ENCODE data around the gene STARD9.
"Not testable (repeated sequence)": the region's sequence is repeated elsewhere in the genome, so short reads cannot be mapped to it uniquely, and the experiment has no call there.

Gene STARD9

GRCh38 chr15:42730135-42730534 lies 154.7 kb downstream of the STARD9 start:
- DNase-seq (ENCODE audit: low spot score) = no peak

DNA sequence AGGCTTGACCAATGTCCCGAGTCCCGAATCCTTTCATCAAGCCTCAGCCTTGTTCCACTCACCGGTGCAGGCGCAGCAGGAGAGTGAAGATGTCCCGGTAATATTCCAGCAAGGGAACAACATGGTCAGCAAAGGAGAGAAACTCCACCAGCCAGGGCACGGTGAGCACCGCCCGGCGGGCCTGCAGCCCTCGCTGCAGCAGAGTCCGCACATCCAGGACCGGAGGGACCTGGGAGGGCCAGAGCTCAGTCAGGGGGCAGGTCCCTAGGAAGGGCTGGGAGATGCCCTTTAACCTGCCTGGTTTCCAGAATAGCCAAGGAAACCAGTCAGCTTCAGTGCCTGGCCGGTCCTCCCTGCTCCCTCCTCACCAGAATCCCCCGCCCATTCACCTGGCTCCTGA lies 155.1 kb downstream of the STARD9 start:
- DNase-seq (ENCODE audit: low spot score) = no peak

GRCh38 chr15:42731461-42731860 lies 156.1 kb downstream of the STARD9 start:
- no peak for DNase-seq (ENCODE audit: low spot score)

DNA sequence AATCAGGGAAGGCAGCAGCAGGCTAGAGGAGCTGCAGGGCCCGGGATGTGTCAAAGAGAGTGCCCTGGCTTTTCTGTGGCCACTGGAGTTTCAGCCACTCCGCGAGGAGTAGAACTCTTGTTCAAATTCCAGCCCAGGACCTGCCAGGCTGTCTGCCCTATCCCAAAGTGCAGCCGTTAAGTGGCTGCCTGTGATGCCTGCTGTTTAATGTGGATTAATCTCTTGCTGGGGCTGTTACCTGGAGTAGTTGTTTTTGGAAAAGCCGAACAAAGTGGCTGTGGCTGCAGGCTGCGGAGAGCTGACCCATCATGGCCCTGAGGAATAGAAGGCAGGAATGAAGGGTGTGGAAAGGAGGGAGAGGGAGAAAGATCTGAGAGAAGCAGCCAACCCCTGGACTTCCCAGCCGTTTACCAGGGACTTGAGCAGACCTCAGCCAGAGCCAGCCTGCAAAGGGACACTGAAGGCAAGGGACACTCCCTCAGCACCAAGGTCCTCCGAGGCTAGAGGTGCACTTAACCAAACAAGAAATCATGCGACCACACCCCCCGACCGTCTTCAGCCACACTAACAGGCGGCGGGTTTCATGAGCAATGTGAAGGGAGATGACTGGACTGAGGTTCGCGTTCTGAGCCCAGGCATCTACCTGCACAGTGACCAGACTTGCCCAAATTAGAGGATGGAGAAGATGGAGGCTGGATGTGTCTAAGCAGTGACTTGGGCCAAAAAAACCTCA lies 156.9 kb downstream of the STARD9 start:
- no peak for DNase-seq (ENCODE audit: low spot score)

DNA sequence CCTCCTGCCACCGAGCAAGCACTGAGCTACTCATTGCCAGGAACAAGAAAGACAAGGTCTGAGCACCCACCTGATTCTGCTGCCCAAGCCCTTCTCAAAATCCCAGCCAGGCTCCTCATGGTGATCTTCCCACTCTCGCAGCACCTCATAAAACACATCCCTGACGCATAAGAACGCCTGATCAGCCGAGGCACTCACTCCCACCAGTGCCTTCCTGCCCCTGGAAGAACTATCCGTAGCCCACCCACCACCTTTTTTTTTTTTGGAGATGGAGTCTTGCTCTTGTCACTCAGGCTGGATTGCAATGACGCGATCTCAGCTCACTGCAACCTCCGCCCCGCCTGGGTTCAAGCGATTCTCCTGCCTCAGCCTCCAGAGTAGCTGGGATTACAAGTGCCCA lies 157.6 kb downstream of the STARD9 start:
- no peak for DNase-seq (ENCODE audit: low spot score)

DNA sequence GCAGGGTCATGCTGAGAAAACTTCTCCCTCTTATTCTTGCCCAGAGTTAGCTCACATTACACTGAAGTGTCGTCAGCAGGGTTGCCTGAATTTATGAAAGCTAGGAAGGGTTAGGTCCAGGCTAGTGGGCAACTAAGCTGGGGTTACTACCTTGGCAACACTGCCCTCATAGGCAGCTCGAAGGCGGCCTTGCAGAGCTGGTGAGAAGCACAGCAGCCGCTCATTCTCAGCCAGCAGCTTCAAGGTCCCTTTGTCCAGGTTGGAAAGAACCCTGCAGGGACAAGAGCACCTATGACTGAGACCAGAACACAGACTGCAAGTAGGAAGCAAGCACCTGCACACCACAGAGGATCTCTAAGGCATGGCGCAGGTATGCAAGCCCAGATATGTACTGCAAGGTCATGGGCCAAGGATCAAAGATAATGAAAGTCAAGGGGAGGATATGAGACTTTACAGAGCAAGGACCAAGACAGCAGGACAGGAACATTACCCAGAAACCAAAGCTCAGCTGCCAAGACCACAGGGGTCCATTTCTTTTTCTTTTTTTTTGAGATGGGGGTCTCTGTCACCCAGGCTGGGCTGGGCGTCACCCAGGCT lies 158.8 kb downstream of the STARD9 start:
- DNase-seq (ENCODE audit: low spot score) = no peak

- no peak for DNase-seq (ENCODE audit: low spot score)
These were observed 160.2 kb downstream of the STARD9 start for GRCh38 chr15:42735382-42736165.

DNA sequence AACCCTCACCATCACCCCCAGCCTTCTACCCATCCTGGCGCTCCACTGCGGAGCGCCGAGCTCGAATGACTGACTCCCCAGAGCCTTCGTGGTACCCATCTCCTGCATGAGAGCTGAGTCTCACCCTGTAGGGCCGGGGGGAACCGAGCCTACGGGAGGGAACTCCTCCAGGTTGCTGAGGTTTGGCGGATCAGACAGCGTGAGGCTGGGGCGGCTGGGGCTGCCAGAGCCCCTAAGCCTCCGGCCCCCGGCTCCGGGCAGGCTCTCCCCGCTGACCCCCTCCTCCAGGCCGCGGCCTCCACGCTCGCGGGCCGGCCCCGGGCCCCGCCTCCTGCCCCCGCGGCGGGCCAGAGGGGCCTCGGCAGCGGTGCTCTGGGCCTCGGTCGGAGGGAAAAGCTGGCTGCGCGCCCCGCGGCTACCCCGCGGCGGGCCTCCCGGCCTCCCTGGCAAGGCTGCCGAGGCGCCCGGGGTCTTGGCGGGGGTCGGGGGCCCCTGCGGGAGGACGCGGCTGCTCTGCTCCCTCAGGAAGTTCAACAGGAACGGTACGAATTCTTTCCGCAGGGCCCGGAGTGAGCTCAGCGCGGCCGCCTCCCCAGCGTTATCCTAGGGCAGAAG lies 160.9 kb downstream of the STARD9 start:
- DNase-seq (ENCODE audit: low spot score) = no peak

DNA sequence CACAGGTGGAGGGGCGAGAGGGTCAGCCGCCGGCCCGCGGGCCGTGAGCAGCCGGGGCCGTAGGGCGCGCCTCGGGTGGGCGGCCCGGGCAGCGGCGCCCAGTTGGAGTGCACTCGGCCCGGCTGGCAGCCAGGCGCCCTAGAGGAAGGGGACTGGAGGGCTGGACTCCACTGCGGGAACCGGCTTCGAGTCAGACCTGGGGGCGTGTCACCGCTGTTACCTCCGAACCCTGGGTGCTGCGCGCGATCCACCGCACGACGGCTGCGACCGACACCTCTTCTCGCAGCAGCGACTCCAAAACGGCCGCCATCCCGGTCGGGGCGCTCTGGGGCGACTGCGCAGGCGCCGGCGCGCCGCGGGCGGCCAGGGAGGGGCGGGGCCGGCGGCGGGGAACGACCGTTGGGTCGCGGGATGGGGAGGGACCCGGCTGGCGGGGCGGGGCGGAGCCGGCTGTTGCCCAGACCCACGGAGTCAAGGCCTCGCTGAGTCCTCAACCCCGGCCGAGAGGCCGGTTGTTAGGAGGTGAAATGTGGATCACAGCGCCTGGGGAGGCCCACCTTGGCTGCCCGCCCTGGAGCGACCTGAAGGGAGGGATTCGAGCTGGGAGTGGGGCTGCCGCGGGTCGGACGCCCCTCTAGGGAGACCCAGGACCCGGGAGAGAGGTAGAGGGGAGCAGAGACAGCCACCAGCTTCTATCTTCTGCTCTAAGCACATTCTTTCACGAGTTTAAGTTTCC lies 161.6 kb downstream of the STARD9 start, which contains the start of gene CDAN1:
Gene CDAN1, minus strand, starts transcription at position 336 of the 736 bp plus-strand sequence. Its CDS starts 26 bp downstream, at position 310.
- DNase-seq (ENCODE audit: low spot score) = peak; percentile 95

DNA sequence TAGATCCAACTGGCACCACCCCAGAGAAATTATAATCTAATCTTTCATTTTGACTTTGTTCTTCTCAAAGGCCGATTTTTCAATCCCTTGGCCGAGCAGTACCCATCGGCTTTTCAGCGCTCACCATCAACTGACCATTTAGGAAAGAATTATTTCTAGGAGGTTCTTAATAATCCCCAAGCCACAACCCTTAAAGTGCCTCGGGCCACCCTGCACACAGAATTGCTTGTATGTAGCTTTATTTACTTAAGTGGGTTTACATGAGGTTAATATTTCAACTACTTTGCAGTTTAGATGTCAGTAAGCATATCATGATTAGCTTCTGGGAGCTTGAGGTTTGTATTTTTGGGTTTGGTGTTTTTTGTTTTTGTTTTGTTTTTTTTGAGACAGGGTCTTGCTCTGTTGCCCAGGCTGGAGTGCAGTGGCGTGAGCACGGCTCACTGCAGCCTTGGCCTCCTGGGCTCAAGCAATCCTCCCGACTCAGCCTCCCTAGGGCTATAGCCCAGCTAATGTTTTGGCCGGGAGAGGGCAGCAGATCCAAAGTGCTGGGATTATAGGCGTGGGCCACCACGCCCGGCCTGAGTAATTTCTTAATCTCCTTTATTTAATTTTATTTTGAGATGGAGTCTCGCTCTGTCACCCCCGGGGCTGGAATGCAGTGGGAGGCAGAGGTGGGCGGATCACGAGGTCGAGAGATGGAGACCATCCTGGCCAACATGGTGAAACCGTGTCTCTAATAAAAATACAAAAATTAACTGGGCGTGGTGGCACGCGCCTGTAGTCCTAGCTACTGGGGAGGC lies 162.3 kb downstream of the STARD9 start:
- DNase-seq (ENCODE audit: low spot score) = no peak

DNA sequence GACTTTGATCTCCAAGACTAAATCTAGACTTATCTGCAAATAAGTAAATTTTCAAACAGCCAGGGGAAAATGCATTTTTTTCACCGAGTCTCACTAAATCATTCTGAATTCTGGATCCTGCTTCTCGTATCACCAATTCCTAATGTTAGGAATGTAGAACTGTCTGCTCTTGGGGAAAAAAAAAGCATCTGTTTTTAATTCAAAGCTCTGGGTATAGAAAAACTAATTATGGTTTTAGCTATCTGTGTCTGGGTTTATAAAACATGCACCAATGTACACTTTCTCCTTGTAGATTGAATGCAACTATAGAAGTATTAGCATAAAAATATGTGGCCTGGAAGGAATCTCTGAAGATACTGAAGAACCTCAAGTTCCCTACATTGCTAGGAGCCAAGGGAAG lies 166.3 kb downstream of the STARD9 start:
- no peak for DNase-seq (ENCODE audit: low spot score)

- no peak for DNase-seq (ENCODE audit: low spot score)
These were observed 166.7 kb downstream of the STARD9 start for GRCh38 chr15:42742149-42742548.

DNA sequence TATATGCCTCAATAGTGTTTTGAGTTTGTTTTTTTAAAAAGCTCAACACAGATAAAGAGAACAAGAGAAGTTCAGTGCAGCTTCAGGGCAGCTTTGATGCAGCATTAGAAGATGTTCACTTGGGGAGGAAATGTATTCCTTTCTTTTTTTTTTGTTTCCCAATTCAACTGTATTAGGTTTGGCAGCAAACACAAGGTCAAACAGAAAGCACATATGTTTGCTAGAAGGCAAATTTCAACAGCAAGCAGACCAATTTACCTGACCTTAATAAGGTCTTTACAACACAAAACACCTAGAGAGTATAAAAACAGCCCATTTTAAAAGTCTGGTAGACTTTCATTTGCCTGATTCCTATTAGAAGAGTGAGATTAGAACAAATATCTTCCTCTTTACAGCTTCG lies 168.8 kb downstream of the STARD9 start:
- no peak for DNase-seq (ENCODE audit: low spot score)

- no peak for DNase-seq (ENCODE audit: low spot score)
These were observed 173.9 kb downstream of the STARD9 start for GRCh38 chr15:42749266-42749665.

DNA sequence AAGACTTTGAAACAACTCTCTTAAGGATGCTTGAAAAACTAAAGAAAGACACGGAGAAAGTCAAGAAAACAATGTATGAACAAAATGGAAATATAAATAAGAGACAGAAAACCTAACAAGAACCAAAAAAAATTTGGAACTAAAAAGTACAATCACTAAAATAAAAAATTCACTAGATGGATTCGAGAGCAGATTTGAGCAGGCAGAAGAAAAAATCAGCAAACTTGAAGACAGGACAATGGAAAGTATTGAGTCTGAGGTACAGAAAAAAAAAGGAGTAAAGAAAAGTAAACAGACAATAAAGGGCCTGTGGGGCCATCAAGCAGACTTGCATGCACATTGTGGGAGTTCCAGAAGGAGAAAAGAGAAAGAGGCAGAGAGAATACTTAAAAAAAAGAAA lies 174.9 kb downstream of the STARD9 start:
- DNase-seq (ENCODE audit: low spot score) = no peak

DNA sequence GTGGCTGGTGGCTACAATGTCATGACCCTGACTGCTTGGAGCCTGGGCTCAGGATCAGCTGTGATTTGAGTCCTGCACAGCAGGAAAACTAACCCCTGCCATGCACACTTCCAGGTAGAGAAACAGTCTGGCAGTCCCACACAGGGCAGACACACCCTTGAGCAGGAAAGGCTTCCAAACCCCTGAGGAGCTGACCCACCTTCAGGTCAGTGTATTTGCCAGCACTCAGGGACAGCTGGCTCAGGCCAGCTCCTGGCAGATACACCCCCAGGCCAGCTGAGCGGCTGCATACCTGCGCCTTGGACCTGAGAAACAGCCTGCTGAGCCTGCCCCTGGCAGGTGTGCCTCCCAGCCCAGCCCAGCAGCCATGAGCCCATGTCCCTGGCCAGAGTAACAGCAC lies 183.7 kb downstream of the STARD9 start:
- DNase-seq (ENCODE audit: low spot score) = no peak

GRCh38 chr15:42760759-42761158 lies 185.4 kb downstream of the STARD9 start:
- no peak for DNase-seq (ENCODE audit: low spot score)

DNA sequence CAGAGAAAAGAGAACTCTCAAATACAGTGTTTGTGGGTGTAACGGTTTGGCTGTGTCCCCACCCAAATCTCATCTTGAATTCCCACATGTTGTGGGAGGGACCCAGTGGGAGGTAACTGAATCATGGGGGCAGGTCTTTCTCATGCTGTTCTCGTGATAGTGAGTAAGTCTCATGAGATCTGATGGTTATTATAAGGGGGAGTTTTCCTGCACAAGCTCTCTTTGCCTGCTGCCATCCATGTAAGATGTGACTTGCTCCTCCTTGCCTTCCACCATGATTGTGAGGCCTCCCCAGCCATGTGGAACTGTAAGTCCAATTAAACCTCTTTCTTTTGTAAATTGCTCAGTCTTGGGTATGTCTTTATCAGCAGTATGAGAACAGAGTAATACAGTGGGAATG lies 186.4 kb downstream of the STARD9 start:
- not testable (repeated sequence) for DNase-seq (ENCODE audit: low spot score)

DNA sequence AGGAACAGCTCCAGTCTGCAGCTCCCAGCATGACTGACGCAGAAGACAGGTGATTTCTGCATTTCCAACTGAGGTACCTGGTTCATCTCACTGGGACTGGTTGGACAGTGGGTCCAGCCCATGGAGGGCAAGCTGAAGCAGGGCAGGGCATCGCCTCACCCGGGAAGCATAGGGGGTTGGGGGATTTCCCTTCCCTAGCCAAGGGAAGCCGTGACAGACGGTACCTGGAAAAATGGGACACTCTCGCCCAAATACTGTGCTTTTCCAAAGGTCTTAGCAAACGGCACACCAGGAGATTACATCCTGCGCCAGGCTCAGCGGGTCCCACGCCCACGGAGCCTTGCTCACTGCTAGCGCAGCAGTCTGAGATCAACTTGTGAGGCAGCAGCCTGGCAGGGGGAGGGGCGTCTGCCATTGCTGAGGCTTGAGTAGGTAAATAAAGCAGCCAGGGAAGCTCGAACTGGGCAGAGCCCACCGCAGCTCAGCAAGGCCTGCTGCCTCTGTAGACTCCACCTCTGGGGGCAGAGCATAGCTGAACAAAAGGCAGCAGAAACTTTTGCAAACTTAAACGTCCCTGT lies 188.8 kb downstream of the STARD9 start:
- DNase-seq (ENCODE audit: low spot score) = not testable (repeated sequence)

- DNase-seq (ENCODE audit: low spot score) = not testable (repeated sequence)
These were observed 190.7 kb downstream of the STARD9 start for GRCh38 chr15:42766109-42766508.

Measured in left forelimb (tissue), 1 donor.